Caki2 (cell line): ENCODE results near the gene YWHAE. TPM values are rescaled to one million over a fixed set of nuclear protein-coding genes. Genes with fewer than 3 reads are reported as not detected.
A peak's percentile ranks its signal among the peaks of the same experiment; 100 is the strongest.
"Not testable (repeated sequence)": the region's sequence is repeated elsewhere in the genome, so short reads cannot be mapped to it uniquely, and the experiment has no call there.

Experiments
- DNase-seq: peaks from one replicate; pipeline ENCODE4 v3.0.0-alpha.2; 2015; ENCODE audit warnings: low read depth
- in situ Hi-C: cut with HindIII; loops from 2 replicates; pipeline ENCODE4 v1.10.0; 2016; ENCODE audit warnings: low sequenced_read_pairs, low pct_unique_long_range_greater_than_20kb, mixed read lengths
- total RNA-seq: library from RNA; depleted of rRNA; stranded (reverse); fragments of >200 nt; shearing (Covaris generic); gene quantifications from 2 replicates; pipeline ENCODE4 v1.2.3, GENCODE V29; 2014; ENCODE audit warnings: low replicate concordance; rRNA removed

Gene YWHAE
- total RNA-seq: 148 and 194 TPM in 2 replicates

DNA sequence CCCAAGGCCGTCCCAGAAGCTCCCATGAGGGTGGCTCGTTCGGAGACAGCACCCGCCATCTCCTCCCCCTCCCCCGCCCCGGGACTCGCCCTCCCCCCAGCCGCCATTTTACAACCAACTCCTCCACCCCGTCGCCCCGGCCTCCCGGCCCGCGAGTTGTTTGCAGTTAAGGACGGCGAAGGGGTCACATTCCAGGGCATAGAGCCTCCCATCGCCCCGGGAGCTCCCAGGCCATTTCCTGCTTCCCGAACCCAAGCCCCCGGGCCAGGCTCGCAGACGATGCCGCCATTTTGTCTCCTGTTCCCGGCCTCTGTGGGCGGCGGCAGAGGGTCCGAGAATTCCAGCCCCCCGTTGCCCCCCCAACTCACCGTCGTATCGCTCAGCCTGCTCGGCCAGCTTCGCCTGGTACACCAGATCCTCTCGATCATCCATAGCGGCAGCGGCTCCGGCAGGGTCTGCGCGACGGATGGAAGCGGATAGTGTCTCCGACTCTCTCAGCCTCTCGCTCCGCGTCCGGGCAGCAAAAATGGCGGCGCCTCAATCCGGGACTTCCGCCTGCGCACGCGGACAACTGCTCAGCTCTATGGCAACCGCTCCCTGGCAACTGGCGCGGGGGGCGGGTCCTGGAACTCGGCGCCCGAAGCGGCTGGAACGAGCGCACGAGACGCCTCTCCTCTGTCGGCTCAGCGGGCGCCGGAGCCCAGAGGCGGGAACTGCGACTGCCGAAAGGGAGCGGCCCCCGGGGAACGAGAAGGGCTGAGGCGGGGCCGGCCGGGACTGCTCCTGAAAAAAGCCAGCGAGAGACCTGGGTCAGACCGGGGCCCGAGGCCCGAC is at the start of gene YWHAE:
TSS of gene YWHAE (minus strand) at position 544 of the 834 bp plus-strand sequence. CDS start at position 432, 112 bp downstream.
- peak; percentile 91 for DNase-seq

DNA sequence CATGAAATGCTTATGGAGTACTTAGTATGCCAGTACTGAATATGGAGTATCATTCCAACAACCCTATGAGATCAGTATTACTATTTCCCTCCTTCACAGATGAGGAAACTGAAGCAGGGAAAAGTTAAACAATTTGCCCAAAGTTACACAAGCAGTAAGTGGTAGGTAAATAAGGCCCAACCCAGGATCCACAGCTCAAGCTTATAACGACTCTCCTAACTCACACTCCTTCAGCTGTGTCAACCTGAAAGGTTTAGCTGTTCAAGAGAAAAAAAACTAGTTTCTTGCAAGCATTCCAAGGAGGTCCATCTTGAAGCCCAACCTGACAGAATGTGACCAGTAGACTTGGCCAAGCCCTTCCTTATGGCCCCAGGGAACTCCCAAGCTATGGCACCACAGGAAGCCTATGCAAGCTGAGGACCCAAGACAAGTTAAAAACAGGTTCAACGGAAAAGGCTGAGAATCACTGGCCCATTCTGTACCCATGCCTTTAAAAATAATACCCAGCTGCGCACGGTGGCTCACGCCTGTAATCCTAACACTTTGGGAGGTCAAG is 49.5 kb upstream of the YWHAE start:
- in situ Hi-C loops: no loop called here
- no peak for DNase-seq

More for the DNA sequence above, at the start of gene YWHAE:
- in situ Hi-C loops: no loop called here

DNA sequence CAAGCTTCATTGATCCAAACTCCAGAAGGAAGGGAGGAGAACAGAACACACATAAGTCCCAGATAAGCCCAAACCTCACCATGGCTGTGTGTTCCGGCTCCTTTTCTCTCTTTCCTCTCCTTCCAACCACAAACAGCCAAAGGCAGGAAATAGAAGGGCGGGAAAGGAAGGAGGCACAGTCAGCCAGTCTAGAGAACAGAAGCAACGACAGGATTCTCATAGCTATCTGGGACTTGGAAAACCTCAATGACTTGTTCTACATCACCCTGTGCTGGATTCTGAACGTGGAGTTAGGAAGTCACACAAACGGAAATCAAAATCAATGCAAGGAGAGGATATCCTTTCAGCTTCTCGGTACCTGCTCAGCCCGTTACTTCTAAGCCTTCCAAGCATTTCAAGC is 47.0 kb upstream of the YWHAE start:
- in situ Hi-C loops: no loop called here
- no peak for DNase-seq

- no peak for DNase-seq
- in situ Hi-C loops: no loop called here
These were observed 46.2 kb upstream of the YWHAE start for GRCh38 chr17:1446201-1446600.

DNA sequence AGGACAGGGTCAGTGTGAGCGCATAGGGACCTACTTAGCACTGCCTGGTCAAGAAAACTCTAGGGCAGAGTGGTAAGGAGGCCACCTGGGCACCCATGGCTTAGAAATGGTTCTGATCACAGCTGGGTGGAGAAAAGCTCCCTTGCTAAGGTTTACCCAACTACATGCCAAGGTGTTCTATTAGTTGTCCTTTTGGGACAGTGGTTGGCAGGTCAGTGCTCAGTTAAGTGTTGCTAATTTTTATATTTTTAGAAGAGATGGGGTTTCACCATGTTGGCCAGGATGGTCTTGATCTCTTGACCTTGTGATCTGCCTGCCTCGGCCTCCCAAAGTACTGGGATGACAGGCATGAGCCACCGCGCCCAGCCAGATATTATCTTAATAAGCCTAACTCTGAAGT is 45.7 kb upstream of the YWHAE start:
- in situ Hi-C loops, DNase-seq: not testable (repeated sequence)

DNA sequence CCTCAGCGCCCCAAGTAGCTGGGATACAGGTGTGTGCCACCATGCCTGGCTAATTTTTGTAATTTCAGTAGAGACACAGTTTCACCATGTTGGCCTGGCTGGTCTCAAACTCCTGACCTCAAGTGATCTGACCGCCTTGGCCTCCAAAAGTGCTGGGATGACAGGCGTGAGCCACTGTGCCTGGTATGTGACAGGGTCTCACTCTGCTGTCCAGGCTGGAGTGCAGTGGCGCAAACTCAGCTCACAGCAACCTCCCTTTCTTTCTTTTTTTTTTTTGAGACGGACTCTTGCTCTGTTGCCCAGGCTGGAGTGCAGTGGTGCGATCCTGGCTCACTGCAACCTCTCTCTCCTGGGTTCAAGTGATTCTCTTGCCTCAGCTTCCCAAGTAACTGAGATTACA is 42.7 kb upstream of the YWHAE start:
- in situ Hi-C loops: not testable (repeated sequence)

GRCh38 chr17:1442187-1442586 is 42.2 kb upstream of the YWHAE start:
- DNase-seq: no peak
- in situ Hi-C loops: no loop called here

More for the DNA sequence above, 42.7 kb upstream of the YWHAE start:
- DNase-seq: not testable (repeated sequence)

GRCh38 chr17:1440921-1441320 is 40.9 kb upstream of the YWHAE start:
- no peak for DNase-seq
- in situ Hi-C loops: no loop called here

DNA sequence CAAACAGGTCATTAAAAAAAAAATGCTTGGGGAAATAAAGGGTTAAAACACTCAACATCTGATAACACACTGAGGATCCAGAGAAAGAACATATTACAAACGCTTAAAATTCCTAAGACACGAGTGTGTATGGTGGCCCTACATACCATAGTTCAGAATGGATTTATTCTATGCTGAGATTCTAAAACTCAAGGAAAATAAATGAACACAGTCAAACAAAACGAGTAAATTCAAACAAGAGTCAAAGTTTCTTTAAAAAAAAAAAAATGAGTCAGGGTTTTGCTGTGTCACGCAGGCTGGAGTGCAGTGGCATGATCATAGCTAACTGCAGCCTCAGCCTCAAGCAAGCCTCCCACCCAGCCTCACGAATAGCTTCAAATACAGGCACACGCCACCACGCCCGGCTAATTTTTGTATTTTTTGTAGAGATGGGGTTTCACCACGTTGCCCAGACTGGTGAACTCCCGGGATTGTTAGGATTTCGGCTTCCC is 38.6 kb upstream of the YWHAE start:
- in situ Hi-C loops: no loop called here
- DNase-seq: peak; percentile 57

GRCh38 chr17:1435326-1435725 is 35.3 kb upstream of the YWHAE start:
- in situ Hi-C loops: no loop called here
- no peak for DNase-seq

DNA sequence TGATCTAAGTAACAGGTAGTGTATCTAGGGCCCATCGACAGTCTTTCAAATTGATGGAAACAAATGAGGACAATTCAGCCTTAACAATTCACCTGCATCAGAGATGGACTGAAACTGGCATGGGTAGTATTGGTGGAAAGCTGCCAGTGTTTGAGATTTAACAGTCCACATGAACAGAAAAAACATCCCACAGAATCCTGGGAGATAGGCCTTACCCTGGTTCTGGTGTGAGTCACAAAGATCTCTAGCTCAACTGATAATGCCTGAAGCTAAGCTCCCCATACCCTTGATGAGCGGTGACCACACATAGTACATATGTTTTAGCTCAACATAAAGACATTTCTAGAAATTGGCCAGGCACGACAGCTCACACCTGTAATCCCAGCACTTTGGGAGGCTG is 34.1 kb upstream of the YWHAE start:
- in situ Hi-C loops: no loop called here
- DNase-seq: no peak

- in situ Hi-C loops: no loop called here
These were observed 31.6 kb upstream of the YWHAE start for GRCh38 chr17:1431631-1432104.

DNA sequence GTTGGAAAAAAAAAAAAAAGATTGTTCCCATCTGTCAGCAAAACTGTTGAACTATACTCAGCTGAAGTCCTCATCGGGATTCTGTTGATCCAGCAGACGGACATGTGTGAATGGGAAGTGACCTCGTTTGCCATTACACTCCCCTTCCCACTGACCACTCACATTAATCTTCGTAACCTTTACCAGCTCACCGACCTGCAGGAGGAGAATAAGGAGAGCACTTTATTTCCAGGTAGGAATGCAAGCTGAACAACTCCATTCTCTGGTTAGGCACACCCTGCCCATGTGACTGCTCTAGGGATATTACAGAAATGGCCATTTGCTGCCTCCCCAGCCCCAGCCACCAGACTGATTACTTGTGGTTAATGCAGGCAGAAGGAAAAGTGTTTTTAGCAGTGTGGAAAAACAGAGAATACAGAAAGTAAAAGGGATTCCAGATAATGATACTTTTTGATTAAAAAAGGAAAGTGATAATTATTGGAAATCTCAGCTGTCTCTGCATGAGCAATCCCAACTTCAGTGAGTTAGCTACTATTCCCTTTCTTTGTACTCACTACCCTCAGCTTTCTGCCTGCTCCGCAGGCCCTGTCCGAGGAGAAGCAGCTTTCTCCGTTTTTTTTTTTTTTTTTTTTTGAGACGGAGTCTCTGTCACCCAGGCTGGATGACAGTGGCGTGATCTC is 23.6 kb upstream of the YWHAE start:
- in situ Hi-C loops: no loop called here
- DNase-seq: no peak

More at GRCh38 chr17:1431631-1432104, 31.6 kb upstream of the YWHAE start:
- no peak for DNase-seq

- in situ Hi-C loops: no loop called here
- peak; percentile 80 for DNase-seq
These were observed 22.9 kb upstream of the YWHAE start for GRCh38 chr17:1422885-1423284.

GRCh38 chr17:1421470-1421869 is 21.4 kb upstream of the YWHAE start:
- no peak for DNase-seq
- in situ Hi-C loops: no loop called here

DNA sequence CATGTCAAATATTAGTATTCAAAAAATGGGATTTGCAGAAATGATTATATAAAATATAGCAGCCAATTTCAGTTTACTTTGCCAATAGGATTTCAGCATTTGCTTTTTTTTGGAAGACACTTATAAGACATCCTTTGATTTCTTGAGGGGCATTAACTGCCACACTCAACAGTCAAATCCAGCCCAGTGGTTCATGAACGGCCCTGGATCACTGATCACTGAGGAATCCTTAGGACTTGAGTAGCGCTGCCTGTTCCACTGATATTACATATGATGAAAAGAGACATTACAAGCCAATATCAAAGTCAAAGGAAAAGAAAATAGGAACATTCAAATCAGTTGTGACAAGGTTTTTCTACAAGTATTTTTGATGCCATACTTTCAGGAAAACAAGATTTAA is 21.0 kb upstream of the YWHAE start:
- in situ Hi-C loops: no loop called here
- no peak for DNase-seq

DNA sequence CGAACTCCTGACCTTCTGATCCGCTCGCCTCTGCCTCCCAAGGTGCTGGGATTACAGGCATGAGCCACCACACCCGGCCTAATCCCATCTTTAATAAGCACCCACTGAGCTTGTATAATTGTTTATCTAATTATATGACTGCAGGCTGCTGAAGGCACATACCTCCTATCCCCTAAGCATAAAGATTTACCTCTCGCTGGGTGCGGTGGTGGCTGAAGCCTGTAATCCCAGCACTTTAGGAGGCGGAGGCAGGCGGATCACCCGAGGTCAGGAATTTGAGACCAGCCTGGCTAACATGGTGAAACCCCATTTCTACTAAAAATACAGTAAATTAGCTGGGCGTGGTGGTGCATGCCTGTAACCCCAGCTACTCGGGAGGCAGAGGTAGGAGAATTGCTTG is 20.1 kb upstream of the YWHAE start:
- in situ Hi-C loops: no loop called here
- DNase-seq: no peak

DNA sequence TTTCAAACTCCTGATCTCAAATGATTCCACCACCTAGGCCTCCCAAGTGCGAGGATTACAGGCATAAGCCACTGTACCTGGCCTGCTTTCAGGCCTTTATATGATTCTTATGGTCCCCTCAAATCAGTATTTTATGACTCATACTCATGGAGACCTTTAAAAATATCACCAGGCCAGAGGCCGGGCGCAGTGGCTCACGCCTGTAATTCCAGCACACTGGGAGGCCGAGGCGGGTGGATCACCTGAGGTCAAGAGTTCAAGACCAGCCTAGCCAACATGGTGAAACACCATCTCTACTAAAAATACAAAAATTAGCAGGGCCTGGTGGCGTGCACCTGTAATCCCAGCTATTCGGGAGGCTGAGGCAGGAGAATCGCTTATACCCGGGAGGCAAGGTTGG is 18.5 kb upstream of the YWHAE start:
- DNase-seq, in situ Hi-C loops: not testable (repeated sequence)

DNA sequence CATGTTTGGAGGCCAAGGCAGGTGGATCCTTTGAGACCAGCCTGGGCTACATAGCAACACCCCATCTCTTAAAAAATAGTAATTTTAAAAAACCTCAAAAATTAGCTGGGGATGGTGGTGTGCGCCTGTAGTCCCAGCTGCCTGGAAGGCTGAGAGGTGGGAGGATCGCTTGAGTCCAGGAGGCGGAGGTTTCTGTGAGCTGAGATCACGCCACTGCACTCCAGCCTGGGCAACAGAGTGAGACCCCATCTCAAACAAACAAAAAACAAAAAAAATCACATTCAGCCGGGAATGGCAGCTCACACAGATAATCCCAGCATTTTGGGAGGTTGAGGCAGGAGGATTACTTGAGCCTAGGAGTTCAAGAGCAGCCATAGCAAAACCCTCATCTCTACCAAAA is 16.4 kb upstream of the YWHAE start:
- no peak for DNase-seq
- in situ Hi-C loops: no loop called here
